Endothelial cell of hepatic sinusoid (primary cell): ENCODE results near the gene RNF175.

Source experiments
- in situ Hi-C: cut with HindIII; loops from 2 replicates; pipeline ENCODE4 v1.10.0; 2017; ENCODE audit warnings: low sequenced_read_pairs

The RNF175 gene

GRCh38 chr4:153785910-153786721, 26.3 kb upstream of the RNF175 start:
- in situ Hi-C loops, result no loop called here

- in situ Hi-C loops, result no loop called here
Observed at GRCh38 chr4:153784166-153784699, 24.4 kb upstream of the RNF175 start.

GRCh38 chr4:153782581-153782980, 22.8 kb upstream of the RNF175 start:
- in situ Hi-C loops, result no loop called here

- in situ Hi-C loops, result no loop called here
Observed at GRCh38 chr4:153781717-153782416, 22.0 kb upstream of the RNF175 start.

GRCh38 chr4:153781280-153781679, 21.5 kb upstream of the RNF175 start:
- in situ Hi-C loops, result no loop called here

- in situ Hi-C loops, result no loop called here
Observed at GRCh38 chr4:153780876-153781275, 21.1 kb upstream of the RNF175 start.

- in situ Hi-C loops, result no loop called here
Observed at GRCh38 chr4:153780221-153780620, 20.4 kb upstream of the RNF175 start.

GRCh38 chr4:153778383-153778782, 18.6 kb upstream of the RNF175 start:
- in situ Hi-C loops, result no loop called here

- in situ Hi-C loops, result no loop called here
Observed at GRCh38 chr4:153777421-153777820, 17.6 kb upstream of the RNF175 start.

GRCh38 chr4:153776601-153777000, 16.8 kb upstream of the RNF175 start:
- in situ Hi-C loops, result no loop called here

- in situ Hi-C loops, result no loop called here
Observed at GRCh38 chr4:153773236-153773690, 13.4 kb upstream of the RNF175 start.

GRCh38 chr4:153771046-153771445, 11.2 kb upstream of the RNF175 start:
- in situ Hi-C loops, result no loop called here

- in situ Hi-C loops, result no loop called here
Observed at GRCh38 chr4:153766758-153767157, 6.9 kb upstream of the RNF175 start.

GRCh38 chr4:153765894-153766293, 6.1 kb upstream of the RNF175 start:
- in situ Hi-C loops, result no loop called here

- in situ Hi-C loops, result no loop called here
Observed at GRCh38 chr4:153764601-153765368, 5.0 kb upstream of the RNF175 start.

GRCh38 chr4:153763404-153763803, 3.6 kb upstream of the RNF175 start:
- in situ Hi-C loops, result no loop called here

GRCh38 chr4:153758688-153759406, 977 bp downstream of the RNF175 start:
- in situ Hi-C loops, result no loop called here

GRCh38 chr4:153758136-153758535, 1.7 kb downstream of the RNF175 start:
- in situ Hi-C loops, result no loop called here

GRCh38 chr4:153757407-153757806, 2.4 kb downstream of the RNF175 start:
- in situ Hi-C loops, result no loop called here

GRCh38 chr4:153755186-153755585, 4.6 kb downstream of the RNF175 start:
- in situ Hi-C loops, result no loop called here
